Nephron (organoid): ENCODE results near the gene TRIM46.

Experiments used
- H3K27ac Mint-ChIP-seq, 3 experiments: 2 replicates each; pipeline ENCODE4 v1.8.0; 2020; ENCODE audit warnings: mixed read lengths in 3 of 3, mild to moderate bottlenecking in 2 of 3, moderate library complexity in 1 of 3
- H3K27me3 Mint-ChIP-seq: 2 replicates; pipeline ENCODE4 v1.8.0; 2021; ENCODE audit warnings: low read depth, mild to moderate bottlenecking, moderate library complexity, mixed read lengths
- H3K36me3 Mint-ChIP-seq: 2 replicates; pipeline ENCODE4 v1.8.0; 2020; ENCODE audit warnings: low read depth, mixed read lengths
- H3K4me1 Mint-ChIP-seq: 2 replicates; pipeline ENCODE4 v1.8.0; 2020; ENCODE audit warnings: mixed read lengths
- H3K4me3 Mint-ChIP-seq, 3 experiments: 2 replicates each; pipeline ENCODE4 v1.8.0; 2020; ENCODE audit warnings: mild to moderate bottlenecking in 3 of 3, mixed read lengths in 3 of 3, moderate library complexity in 2 of 3
- H3K9me3 Mint-ChIP-seq: 2 replicates; pipeline ENCODE4 v1.8.0; 2020; ENCODE audit warnings: mixed read lengths
- CTCF ChIP-seq, 3 experiments: fragments of 200-600 bp; sonication (generic); IDR thresholded peaks; one replicate each; pipeline ENCODE4 v1.5.0; 2021; ENCODE audit warnings: antibody characterized with exemption in 3 of 3; ENCODE audit not compliant: unreplicated experiment in 3 of 3

TRIM46 gene

GRCh38 chr1:155178441-155179111 lies 4.9 kb downstream of the TRIM46 start:
- H3K4me3 Mint-ChIP-seq: peak overlapping the region in 1 of 3 experiments; percentile 44
- TF ChIP-seq CTCF (IDR thresholded peaks at IDR 0.05; ENCODE audit: unreplicated experiment in 3 of 3): no peak
- peaks cover 12% of the 10 kb centered on the region for H3K4me1 Mint-ChIP-seq
- H3K36me3 Mint-ChIP-seq: peaks cover 9% of the 10 kb centered on the region
- peaks cover 10% of the 10 kb centered on the region for H3K27me3 Mint-ChIP-seq
- no peaks in the 10 kb centered on the region for H3K9me3 Mint-ChIP-seq
- no peak overlapping the region for H3K27ac Mint-ChIP-seq

- H3K27ac Mint-ChIP-seq: no peak overlapping the region
- H3K36me3 Mint-ChIP-seq: peaks cover 11% of the 10 kb centered on the region
- TF ChIP-seq CTCF (IDR thresholded peaks at IDR 0.05; ENCODE audit: unreplicated experiment in 3 of 3): no peak
- H3K9me3 Mint-ChIP-seq: no peaks in the 10 kb centered on the region
- H3K4me3 Mint-ChIP-seq: peak overlapping the region in 1 of 3 experiments; percentile 44
- peaks cover 6% of the 10 kb centered on the region for H3K4me1 Mint-ChIP-seq
- peaks cover 9% of the 10 kb centered on the region for H3K27me3 Mint-ChIP-seq
Observed at GRCh38 chr1:155179112-155180031, 5.7 kb downstream of the TRIM46 start.

- H3K4me3 Mint-ChIP-seq: no peak overlapping the region
- H3K27ac Mint-ChIP-seq: no peak overlapping the region
- TF ChIP-seq CTCF (IDR thresholded peaks at IDR 0.05; ENCODE audit: unreplicated experiment in 3 of 3): no peak
- peaks cover 3% of the 10 kb centered on the region for H3K4me1 Mint-ChIP-seq
- H3K27me3 Mint-ChIP-seq: peaks cover 3% of the 10 kb centered on the region
- no peaks in the 10 kb centered on the region for H3K9me3 Mint-ChIP-seq
- H3K36me3 Mint-ChIP-seq: peaks cover 8% of the 10 kb centered on the region
Observed at GRCh38 chr1:155181371-155182051, 7.9 kb downstream of the TRIM46 start.

- no peak overlapping the region for H3K27ac Mint-ChIP-seq
- no peaks in the 10 kb centered on the region for H3K4me1 Mint-ChIP-seq
- H3K27me3 Mint-ChIP-seq: peaks cover 3% of the 10 kb centered on the region
- peaks cover 7% of the 10 kb centered on the region for H3K36me3 Mint-ChIP-seq
- no peak overlapping the region for H3K4me3 Mint-ChIP-seq
- H3K9me3 Mint-ChIP-seq: no peaks in the 10 kb centered on the region
- no peak for TF ChIP-seq CTCF (IDR thresholded peaks at IDR 0.05; ENCODE audit: unreplicated experiment in 3 of 3)
Observed at GRCh38 chr1:155182052-155182550, 8.5 kb downstream of the TRIM46 start.

- Mint-ChIP-seq H3K9me3 (peaks cover 3% of the 10 kb centered on the region), H3K4me3 (no peak overlapping the region), H3K27me3 (peaks cover 6% of the 10 kb centered on the region), H3K36me3 (peaks cover 7% of the 10 kb centered on the region), H3K27ac (no peak overlapping the region), H3K4me1 (peaks cover 5% of the 10 kb centered on the region)
- TF ChIP-seq CTCF (IDR thresholded peaks at IDR 0.05; ENCODE audit: unreplicated experiment in 3 of 3): no peak
Observed at GRCh38 chr1:155183775-155184221, 10.1 kb downstream of the TRIM46 start.
